ENCODE data around the gene PRKACA.

- TF ChIP-seq CTCF (conservative IDR thresholded peaks at IDR 0.05): no peak
- no peak for TF ChIP-seq ZFX (IDR thresholded peaks at IDR 0.05)
These were observed 9.7 kb downstream of the PRKACA start for GRCh38 chr19:14107581-14108461.

Measured in C4-2B (cell line).